MM.1S (cell line): ENCODE data around the gene SLITRK4.

Experiments
- DNase-seq: peaks from one replicate; pipeline ENCODE4 v3.0.0-alpha.2; 2015
- H2AFZ ChIP-seq: fragments of 300-600 bp; sonication (generic); 2 replicates; pipeline ENCODE4 v1.6.0; 2016; ENCODE audit warnings: antibody characterized with exemption, low read length
- H3F3A ChIP-seq: fragments of 300-600 bp; sonication (generic); 2 replicates; pipeline ENCODE4 v1.6.1; 2016; ENCODE audit warnings: mild to moderate bottlenecking, antibody characterized with exemption, low read length, moderate library complexity, mixed read lengths; ENCODE audit not compliant: insufficient read depth
- H3K27ac ChIP-seq: fragments of 300-600 bp; sonication (generic); 2 replicates; pipeline ENCODE4 v1.5.1; 2016; ENCODE audit warnings: mild to moderate bottlenecking, low read length
- H3K27me3 ChIP-seq: fragments of 300-600 bp; sonication (generic); replicated peaks from 2 replicates; pipeline ENCODE4 v1.6.0; 2016; ENCODE audit warnings: low read length; ENCODE audit not compliant: insufficient read depth
- H3K36me3 ChIP-seq: fragments of 300-600 bp; sonication (generic); replicated peaks from 2 replicates; pipeline ENCODE4 v1.6.1; 2016; ENCODE audit warnings: mild to moderate bottlenecking, low read length, mixed read lengths; ENCODE audit not compliant: insufficient read depth
- H3K4me1 ChIP-seq: fragments of 300-600 bp; sonication (generic); 2 replicates; pipeline ENCODE4 v1.6.1; 2016; ENCODE audit warnings: low read length, mixed read lengths
- H3K4me2 ChIP-seq: fragments of 300-600 bp; sonication (generic); 2 replicates; pipeline ENCODE4 v1.6.0; 2016; ENCODE audit warnings: low read depth, low read length
- H3K4me3 ChIP-seq: fragments of 300-600 bp; sonication (generic); 2 replicates; pipeline ENCODE4 v1.5.1; 2016; ENCODE audit warnings: low read length, mixed read lengths
- H3K79me2 ChIP-seq: fragments of 300-600 bp; sonication (generic); 2 replicates; pipeline ENCODE4 v1.6.1; 2016; ENCODE audit warnings: mixed run types, low read length, mixed read lengths
- H3K9ac ChIP-seq: fragments of 300-600 bp; sonication (generic); 2 replicates; pipeline ENCODE4 v1.6.1; 2016; ENCODE audit warnings: low read length, mixed read lengths
- H3K9me2 ChIP-seq: fragments of 300-600 bp; sonication (generic); replicated peaks from 2 replicates; pipeline ENCODE4 v1.6.1; 2016; ENCODE audit warnings: mild to moderate bottlenecking, low read length, mixed read lengths; ENCODE audit not compliant: insufficient read depth
- H3K9me3 ChIP-seq: fragments of 300-600 bp; sonication (generic); replicated peaks from 2 replicates; pipeline ENCODE4 v1.6.1; 2016; ENCODE audit warnings: mild to moderate bottlenecking, low read length, mixed read lengths; ENCODE audit not compliant: insufficient read depth
- H4K20me1 ChIP-seq: fragments of 300-600 bp; sonication (generic); 2 replicates; pipeline ENCODE4 v1.6.1; 2016; ENCODE audit warnings: mild to moderate bottlenecking, low read length, moderate library complexity, mixed read lengths; ENCODE audit not compliant: insufficient read depth
- CTCF ChIP-seq: fragments of 300-600 bp; sonication (generic); IDR thresholded peaks from 2 replicates; pipeline ENCODE4 v1.5.1; 2016; ENCODE audit warnings: antibody characterized with exemption, low read length, mixed read lengths
- EZH2 ChIP-seq: fragments of 300-600 bp; sonication (generic); optimal IDR thresholded peaks from 2 replicates; pipeline ENCODE3; 2017; ENCODE audit warnings: low read depth, mild to moderate bottlenecking, antibody characterized with exemption, low read length, mixed read lengths
- EZH2phosphoT487 ChIP-seq: fragments of 300-600 bp; sonication (generic); IDR thresholded peaks from 2 replicates; pipeline ENCODE4 v1.6.1; 2018; ENCODE audit warnings: antibody characterized with exemption, low read length

SLITRK4 gene

GRCh38 chrX:143635915-143636314 lies at the start of gene SLITRK4:
TSS of gene SLITRK4 (minus strand) at chrX:143636101. CDS start at chrX:143631108, 4,993 bp downstream.
- Histone ChIP-seq H3K36me3 (no peaks in the 10 kb centered on the region), H3K4me1 (peaks cover 5% of the 10 kb centered on the region; the same call in 1 of the 2 replicates), H3K4me3 (no peak within 1 kb of the TSS), H3K4me2 (no peak within 1 kb of the TSS), H3K9me3 (no peaks in the 10 kb centered on the region), H3K79me2 (no peaks in the 10 kb centered on the region), H4K20me1 (no peaks in the 10 kb centered on the region), H3K27me3 (no peaks in the 10 kb centered on the region), H3K9me2 (no peaks in the 10 kb centered on the region), H3K27ac (no peak within 1 kb of the TSS), H3K9ac (no peak within 1 kb of the TSS), H3F3A (no peaks in the 10 kb centered on the region), H2AFZ (no peak within 1 kb of the TSS)
- TF ChIP-seq CTCF (no peak), EZH2 (no peak), EZH2phosphoT487 (no peak)
- no peak for DNase-seq

GRCh38 chrX:143683486-143683885 lies 47.6 kb upstream of the SLITRK4 start:
- no peaks in the 10 kb centered on the region for H3K4me1 ChIP-seq
- no peaks in the 10 kb centered on the region for H3K9me2 ChIP-seq
- no peak overlapping the region for H3K4me3 ChIP-seq
- H3K9me3 ChIP-seq, result no peaks in the 10 kb centered on the region
- no peak overlapping the region for H3K4me2 ChIP-seq
- no peaks in the 10 kb centered on the region for H3F3A ChIP-seq
- no peak overlapping the region for H3K9ac ChIP-seq
- no peak overlapping the region for H3K27ac ChIP-seq
- DNase-seq, result no peak
- TF ChIP-seq EZH2phosphoT487 (no peak), CTCF (no peak), EZH2 (no peak)
- no peak overlapping the region for H2AFZ ChIP-seq
- H3K79me2 ChIP-seq, result no peaks in the 10 kb centered on the region
- H4K20me1 ChIP-seq, result no peaks in the 10 kb centered on the region
- no peaks in the 10 kb centered on the region for H3K27me3 ChIP-seq
- no peaks in the 10 kb centered on the region for H3K36me3 ChIP-seq

- Histone ChIP-seq H3K9me2 (no peaks in the 10 kb centered on the region), H2AFZ (no peak overlapping the region), H3K4me2 (no peak overlapping the region)
Measured at GRCh38 chrX:143674926-143675325, 39.0 kb upstream of the SLITRK4 start.

More at GRCh38 chrX:143674926-143675325, 39.0 kb upstream of the SLITRK4 start:
- Histone ChIP-seq H3K27me3 (no peaks in the 10 kb centered on the region), H3F3A (no peaks in the 10 kb centered on the region), H4K20me1 (no peaks in the 10 kb centered on the region), H3K9me3 (no peaks in the 10 kb centered on the region), H3K4me3 (no peak overlapping the region), H3K36me3 (no peaks in the 10 kb centered on the region), H3K79me2 (no peaks in the 10 kb centered on the region), H3K27ac (no peak overlapping the region), H3K9ac (no peak overlapping the region), H3K4me1 (no peaks in the 10 kb centered on the region)
- TF ChIP-seq CTCF, result no peak
- no peak for TF ChIP-seq EZH2phosphoT487
- no peak for TF ChIP-seq EZH2
- no peak for DNase-seq
